SK-N-MC (cell line): Measurements from ENCODE around the gene RPS23.

Source experiments
- DNase-seq: peaks from one replicate; pipeline ENCODE4 v3.0.0-alpha.2; 2011; ENCODE audit warnings: low read depth, low spot score
- H3K27ac ChIP-seq: fragments of 200-600 bp; sonication (generic); 2 replicates; pipeline ENCODE4 v1.5.1; 2016; ENCODE audit warnings: mixed run types
- H3K36me3 ChIP-seq: fragments of 200-600 bp; sonication (generic); 2 replicates; pipeline ENCODE4 v1.6.1; 2017; ENCODE audit warnings: antibody characterized with exemption, low read length, mixed read lengths; ENCODE audit not compliant: insufficient read depth
- H3K4me3 ChIP-seq: fragments of 200-600 bp; sonication (generic); 2 replicates; pipeline ENCODE4 v1.5.1; 2016
- H3K9ac ChIP-seq: fragments of 200-600 bp; sonication (generic); 2 replicates; pipeline ENCODE4 v1.8.0; 2017; ENCODE audit warnings: mixed run types, mixed read lengths; ENCODE audit not compliant: insufficient read length
- H3K9me3 ChIP-seq: fragments of 200-600 bp; sonication (generic); 2 replicates; pipeline ENCODE4 v1.6.1; 2017; ENCODE audit warnings: low read depth, mild to moderate bottlenecking, antibody characterized with exemption, low read length, moderate library complexity, mixed read lengths
- EZH2 ChIP-seq: fragments of 200-600 bp; sonication (generic); IDR thresholded peaks from one replicate; pipeline ENCODE4 v1.6.1; 2017; ENCODE audit warnings: antibody characterized with exemption
- FOXP2 ChIP-seq: optimal IDR thresholded peaks from 2 replicates; pipeline ENCODE3; 2011; ENCODE audit warnings: mild to moderate bottlenecking, moderate library complexity; ENCODE audit not compliant: insufficient read depth; ENCODE audit errors: extremely low read length, control extremely low read depth
- POLR2AphosphoS5 ChIP-seq: IDR thresholded peaks from 2 replicates; pipeline ENCODE4 v1.6.1; 2012; ENCODE audit warnings: mild to moderate bottlenecking, low read depth, low read length, borderline replicate concordance

RPS23 gene

DNA sequence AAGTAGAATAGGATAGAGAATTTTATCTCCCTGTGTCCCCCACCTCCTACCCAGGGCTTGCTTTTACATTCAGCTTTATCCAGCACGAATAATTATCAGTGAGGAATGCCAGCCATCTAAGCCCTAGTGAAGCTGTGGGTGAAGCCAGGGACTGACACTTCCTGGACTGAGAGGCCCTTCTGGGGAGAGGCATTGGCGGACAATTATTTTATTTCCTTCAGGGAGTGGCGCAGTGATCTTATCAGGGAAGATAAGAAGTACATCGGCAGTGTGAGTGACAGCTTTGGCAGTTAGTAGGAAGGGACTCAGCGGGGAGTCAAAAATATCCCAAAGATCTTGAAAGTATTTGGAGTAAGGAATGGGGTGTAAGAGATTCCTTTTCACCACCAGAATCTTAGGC, 34.9 kb upstream of the RPS23 start:
- H3K36me3 ChIP-seq, result no peaks in the 10 kb centered on the region
- H3K4me3 ChIP-seq, result no peak overlapping the region
- TF ChIP-seq FOXP2, result no peak
- H3K27ac ChIP-seq, result no peak overlapping the region
- no peaks in the 10 kb centered on the region; the same call in 1 of the 2 replicates for H3K9me3 ChIP-seq
- no peak for DNase-seq
- no peak overlapping the region for H3K9ac ChIP-seq

DNA sequence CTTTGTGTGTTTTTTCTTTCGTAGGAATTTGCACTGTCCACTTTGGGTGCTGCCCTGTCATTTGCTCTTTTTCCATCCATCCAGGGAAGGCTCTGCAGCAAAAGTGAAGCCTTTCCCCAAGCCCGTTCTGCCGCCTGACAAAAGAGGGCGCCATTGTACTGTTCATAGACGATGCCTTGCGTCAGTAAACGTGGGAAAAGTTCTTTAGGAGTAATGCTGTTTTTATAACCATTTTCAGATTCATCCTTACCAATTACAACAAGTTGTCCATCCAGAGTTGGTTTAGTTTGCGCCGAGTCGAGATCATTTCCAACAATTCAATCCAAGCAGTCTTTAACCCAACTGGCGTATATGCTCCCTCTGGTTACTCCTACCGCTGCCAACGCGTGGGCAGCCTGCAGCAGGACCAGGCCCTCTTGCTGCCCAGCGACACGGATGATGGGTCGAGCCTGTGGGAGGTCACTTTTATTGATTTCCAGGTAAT, 34.3 kb upstream of the RPS23 start:
- H3K9ac ChIP-seq, result no peak overlapping the region

DNA sequence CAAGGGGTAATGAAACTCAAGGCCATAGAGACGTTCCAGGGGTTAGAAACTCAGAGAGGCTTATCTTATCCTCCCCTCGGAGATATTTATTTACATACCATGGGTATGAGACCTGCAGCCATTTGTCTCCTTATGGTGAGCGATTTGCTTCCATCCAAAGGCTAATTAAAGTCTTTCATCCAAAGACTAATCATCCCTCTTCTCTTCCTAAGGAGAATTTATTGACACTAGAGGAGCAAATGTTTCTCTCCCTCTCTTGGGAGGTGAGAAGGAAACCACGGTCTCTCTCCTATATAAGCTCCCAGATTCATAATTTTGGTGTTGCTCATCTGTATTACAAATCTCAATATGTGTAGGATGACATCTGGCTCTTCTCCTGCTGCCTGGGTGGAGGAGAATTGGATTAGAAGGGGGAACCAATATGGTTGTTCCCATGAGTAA, 31.0 kb upstream of the RPS23 start:
- Histone ChIP-seq H3K4me3 (no peak overlapping the region), H3K36me3 (no peaks in the 10 kb centered on the region), H3K27ac (no peak overlapping the region), H3K9me3 (no peaks in the 10 kb centered on the region; the same call in 1 of the 2 replicates), H3K9ac (no peak overlapping the region)
- TF ChIP-seq POLR2AphosphoS5, result no peak
- TF ChIP-seq EZH2, result no peak
- TF ChIP-seq FOXP2, result no peak
- no peak for DNase-seq

More for the DNA sequence above, 34.3 kb upstream of the RPS23 start:
- no peaks in the 10 kb centered on the region; the same call in 1 of the 2 replicates for H3K9me3 ChIP-seq
- no peak overlapping the region for H3K27ac ChIP-seq
- no peak overlapping the region for H3K4me3 ChIP-seq
- DNase-seq, result no peak
- TF ChIP-seq EZH2 (no peak), FOXP2 (no peak), POLR2AphosphoS5 (no peak)
- no peaks in the 10 kb centered on the region for H3K36me3 ChIP-seq

DNA sequence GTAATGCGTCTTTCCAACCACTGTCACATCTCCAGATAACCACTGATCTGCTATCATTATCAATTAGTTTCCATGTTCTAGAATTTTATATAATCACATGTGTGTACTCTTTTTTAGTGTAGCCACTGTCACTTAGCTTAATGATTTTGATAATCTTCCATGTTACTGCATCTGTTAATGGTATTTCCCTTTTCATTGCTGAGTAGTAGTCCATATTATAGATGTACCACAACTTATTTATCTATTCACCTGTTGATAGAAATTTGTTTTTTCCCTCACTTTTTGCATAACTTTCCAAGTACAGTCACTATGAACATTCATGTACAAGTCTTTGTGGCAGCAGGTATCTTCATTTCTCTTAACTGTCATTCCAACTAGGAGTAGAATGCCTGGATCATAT, 30.3 kb upstream of the RPS23 start:
- Histone ChIP-seq H3K36me3 (no peaks in the 10 kb centered on the region), H3K9ac (no peak overlapping the region), H3K27ac (no peak overlapping the region), H3K9me3 (no peaks in the 10 kb centered on the region; the same call in 1 of the 2 replicates), H3K4me3 (no peak overlapping the region)
- DNase-seq, result no peak
- TF ChIP-seq POLR2AphosphoS5 (no peak), EZH2 (no peak), FOXP2 (no peak)

DNA sequence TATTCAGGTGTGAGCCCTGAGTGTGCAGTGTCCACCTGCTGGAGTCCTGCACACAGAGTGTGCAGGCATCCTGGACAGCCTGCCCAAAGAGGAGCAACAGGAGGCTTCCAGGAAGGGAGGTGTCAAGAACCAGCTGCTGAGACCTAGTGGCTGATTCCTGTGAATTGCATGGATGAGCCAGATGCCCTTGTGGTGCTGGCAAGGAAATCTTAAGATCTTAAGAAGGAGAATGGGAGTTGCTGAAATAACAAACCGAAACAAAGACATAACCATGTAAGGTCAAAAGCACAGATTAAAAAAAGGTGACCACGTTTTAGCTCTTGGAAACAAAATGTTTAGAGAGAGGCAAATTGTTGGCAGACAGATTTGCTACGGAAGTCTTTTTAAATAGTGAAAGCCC, 29.3 kb upstream of the RPS23 start:
- no peak overlapping the region for H3K4me3 ChIP-seq
- no peak overlapping the region for H3K9ac ChIP-seq
- DNase-seq, result no peak
- TF ChIP-seq EZH2 (no peak), FOXP2 (no peak), POLR2AphosphoS5 (no peak)
- H3K36me3 ChIP-seq, result no peaks in the 10 kb centered on the region
- H3K9me3 ChIP-seq, result no peaks in the 10 kb centered on the region; the same call in 1 of the 2 replicates
- no peak overlapping the region for H3K27ac ChIP-seq

DNA sequence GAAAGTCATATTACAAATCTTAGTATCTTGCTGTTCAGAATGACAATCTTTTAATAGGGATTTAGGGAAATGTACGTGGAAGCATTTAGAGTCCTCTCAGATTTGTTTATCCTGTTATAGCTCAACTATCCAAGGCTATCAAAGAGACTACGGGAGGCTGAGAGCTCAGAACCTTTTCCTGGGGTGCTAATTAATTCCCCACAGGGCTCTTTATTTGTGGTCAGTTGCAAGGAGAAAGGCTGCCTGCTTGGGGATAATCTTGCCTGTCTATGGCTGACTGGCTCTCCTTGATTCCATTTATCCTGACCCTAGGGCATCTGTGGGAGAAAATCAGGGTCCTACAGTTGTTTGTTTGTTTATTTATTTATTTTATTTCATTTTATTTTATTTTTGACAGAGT, 28.0 kb upstream of the RPS23 start:
- no peak for TF ChIP-seq EZH2
- TF ChIP-seq FOXP2, result no peak
- no peak for TF ChIP-seq POLR2AphosphoS5
- no peak overlapping the region for H3K4me3 ChIP-seq

DNA sequence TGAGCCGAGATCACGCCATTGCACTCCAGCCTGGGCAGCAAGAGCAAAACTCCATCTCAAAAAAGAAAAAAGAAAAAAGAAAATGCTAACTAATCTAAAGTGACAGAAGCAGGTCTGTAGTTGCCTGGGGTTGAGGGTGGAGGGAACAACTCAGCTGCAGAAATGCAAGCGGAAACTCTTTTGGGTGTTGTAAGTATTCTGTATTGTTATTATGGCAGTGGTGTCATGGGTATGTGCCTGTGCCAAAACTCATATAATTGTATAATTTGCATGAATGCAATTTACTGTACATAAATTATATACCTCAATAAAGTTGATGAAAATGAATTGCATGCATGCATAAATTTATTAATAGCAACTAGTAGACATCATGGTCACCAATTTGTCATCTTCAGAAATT, 23.0 kb upstream of the RPS23 start:
- Histone ChIP-seq H3K36me3 (no peaks in the 10 kb centered on the region), H3K27ac (no peak overlapping the region), H3K4me3 (no peak overlapping the region), H3K9me3 (no peaks in the 10 kb centered on the region), H3K9ac (no peak overlapping the region)
- no peak for TF ChIP-seq POLR2AphosphoS5
- no peak for TF ChIP-seq FOXP2
- TF ChIP-seq EZH2, result no peak
- DNase-seq, result no peak

More for the DNA sequence above, 28.0 kb upstream of the RPS23 start:
- H3K27ac ChIP-seq, result no peak overlapping the region
- no peak for DNase-seq
- H3K36me3 ChIP-seq, result no peaks in the 10 kb centered on the region
- H3K9me3 ChIP-seq, result no peaks in the 10 kb centered on the region; the same call in 1 of the 2 replicates
- H3K9ac ChIP-seq, result no peak overlapping the region

DNA sequence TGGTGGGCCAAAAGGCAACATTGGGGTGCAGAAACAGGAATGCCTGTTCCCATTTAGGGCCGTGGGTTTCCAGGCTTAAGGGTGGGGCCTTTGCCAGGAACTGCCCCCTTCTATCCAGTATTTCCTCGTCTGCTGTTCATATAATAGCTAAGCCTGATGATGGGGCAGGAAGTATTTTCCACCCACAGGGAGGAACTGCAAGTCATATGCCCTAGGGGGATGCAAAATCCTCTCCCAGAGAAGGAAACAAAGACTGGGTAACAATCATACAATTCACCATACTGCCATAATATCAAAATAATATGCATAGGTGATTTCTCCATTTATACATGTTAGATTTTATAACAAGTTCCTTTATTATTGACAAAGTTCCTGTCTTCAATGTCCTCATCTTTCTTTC, 20.5 kb upstream of the RPS23 start:
- Histone ChIP-seq H3K9me3 (no peaks in the 10 kb centered on the region), H3K27ac (no peak overlapping the region), H3K36me3 (no peaks in the 10 kb centered on the region), H3K9ac (no peak overlapping the region), H3K4me3 (no peak overlapping the region)
- TF ChIP-seq POLR2AphosphoS5 (no peak), EZH2 (no peak), FOXP2 (no peak)
- DNase-seq, result no peak

DNA sequence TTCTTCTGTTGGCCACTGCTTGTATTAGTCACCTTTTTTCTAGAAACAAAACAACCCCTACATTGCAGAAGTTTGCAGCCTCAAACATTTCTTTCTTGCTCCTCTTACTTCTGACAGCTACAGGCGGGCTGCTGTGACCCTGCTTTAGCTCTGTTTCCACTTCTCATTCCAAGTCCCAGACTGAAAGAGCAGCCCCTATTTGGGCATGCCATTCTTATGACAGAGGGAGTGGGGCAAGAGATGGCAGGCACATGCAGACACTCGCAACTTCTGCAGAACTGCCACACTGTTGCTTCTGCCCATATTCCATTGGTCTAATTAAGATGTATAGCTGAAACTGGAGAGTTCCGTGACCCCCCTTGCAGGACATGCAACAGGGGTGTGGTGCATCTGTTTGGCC, 19.6 kb upstream of the RPS23 start:
- no peak for DNase-seq
- no peak for TF ChIP-seq FOXP2
- TF ChIP-seq POLR2AphosphoS5, result no peak
- TF ChIP-seq EZH2, result no peak
- Histone ChIP-seq H3K9ac (no peak overlapping the region), H3K4me3 (no peak overlapping the region), H3K9me3 (no peaks in the 10 kb centered on the region), H3K27ac (no peak overlapping the region), H3K36me3 (no peaks in the 10 kb centered on the region)
